ENCODE results near the gene DHX58. TPM values are rescaled to one million over a fixed set of nuclear protein-coding genes. Genes with fewer than 3 reads are reported as not detected.

Gene DHX58
- total RNA-seq, 1 donor from 2014 or later, result 24.8 TPM

DNA sequence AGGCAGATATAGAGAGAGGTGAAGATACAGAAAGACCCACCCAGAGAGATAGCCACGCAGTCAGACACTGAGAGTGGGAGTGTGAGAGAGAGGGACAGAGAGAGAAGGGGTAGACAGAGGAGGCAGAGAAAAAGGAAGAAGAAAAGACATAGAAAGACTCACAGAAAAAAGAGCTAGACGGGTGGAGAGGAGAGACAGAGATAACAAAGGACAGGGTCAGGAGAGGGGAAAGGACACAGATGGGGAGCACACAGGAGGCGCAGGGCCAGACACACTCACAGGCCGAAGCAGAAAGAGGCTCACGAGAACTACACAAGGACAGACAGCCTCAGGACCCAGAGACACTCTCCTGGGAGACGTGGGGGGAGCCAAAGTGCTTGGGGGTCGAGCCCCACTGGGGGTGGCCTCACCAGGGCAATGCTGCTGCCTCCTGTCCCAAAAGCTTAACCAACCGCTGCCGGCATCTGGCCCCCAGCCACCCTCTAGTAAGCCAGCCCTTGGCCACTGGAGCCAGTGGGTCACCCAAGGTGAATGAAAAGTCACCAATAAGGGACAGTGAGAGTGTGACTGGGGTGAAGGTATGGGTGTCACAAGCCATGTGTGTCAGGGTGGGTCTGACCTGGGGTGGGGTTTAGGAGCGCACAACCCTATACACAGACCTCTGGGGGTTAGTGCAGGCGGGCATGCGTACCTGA lies 18.0 kb downstream of the DHX58 start:
- DNase-seq (ENCODE audit: low spot score) (no peak), ATAC-seq (no peak)
- intact Hi-C loops (cut with DNase I), result no loop called here

DNA sequence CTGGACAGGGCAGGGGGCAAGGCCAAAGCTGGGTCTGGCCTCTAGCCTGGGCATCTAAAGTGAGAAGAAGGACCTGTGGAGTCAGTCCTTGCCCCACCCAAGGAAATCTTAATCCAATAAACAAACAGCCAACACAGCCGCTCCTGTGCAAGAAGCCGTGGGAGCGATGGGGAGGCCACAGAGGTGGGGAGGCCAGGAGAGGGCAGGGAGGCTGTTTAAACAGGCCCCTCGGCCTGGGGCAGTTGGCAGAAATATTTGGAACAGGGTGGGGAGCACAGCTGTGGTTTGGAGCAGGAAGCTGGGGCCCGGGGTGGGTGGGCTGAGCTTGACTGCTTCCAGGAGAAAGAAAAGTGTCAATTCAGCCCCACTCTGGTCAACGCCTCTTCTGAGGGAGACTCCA lies 19.6 kb downstream of the DHX58 start:
- no peak for ATAC-seq
- intact Hi-C loops (cut with DNase I), result no loop called here
- no peak for DNase-seq (ENCODE audit: low spot score)

- ATAC-seq (no peak), DNase-seq (ENCODE audit: low spot score) (no peak)
- intact Hi-C loops (cut with DNase I), result no loop called here
Observed at GRCh38 chr17:42090964-42091790, 21.3 kb downstream of the DHX58 start.

GRCh38 chr17:42088736-42089135 lies 23.8 kb downstream of the DHX58 start:
- ATAC-seq, result peak; percentile 12
- intact Hi-C loops (cut with DNase I), result no loop called here
- no peak for DNase-seq (ENCODE audit: low spot score)

DNA sequence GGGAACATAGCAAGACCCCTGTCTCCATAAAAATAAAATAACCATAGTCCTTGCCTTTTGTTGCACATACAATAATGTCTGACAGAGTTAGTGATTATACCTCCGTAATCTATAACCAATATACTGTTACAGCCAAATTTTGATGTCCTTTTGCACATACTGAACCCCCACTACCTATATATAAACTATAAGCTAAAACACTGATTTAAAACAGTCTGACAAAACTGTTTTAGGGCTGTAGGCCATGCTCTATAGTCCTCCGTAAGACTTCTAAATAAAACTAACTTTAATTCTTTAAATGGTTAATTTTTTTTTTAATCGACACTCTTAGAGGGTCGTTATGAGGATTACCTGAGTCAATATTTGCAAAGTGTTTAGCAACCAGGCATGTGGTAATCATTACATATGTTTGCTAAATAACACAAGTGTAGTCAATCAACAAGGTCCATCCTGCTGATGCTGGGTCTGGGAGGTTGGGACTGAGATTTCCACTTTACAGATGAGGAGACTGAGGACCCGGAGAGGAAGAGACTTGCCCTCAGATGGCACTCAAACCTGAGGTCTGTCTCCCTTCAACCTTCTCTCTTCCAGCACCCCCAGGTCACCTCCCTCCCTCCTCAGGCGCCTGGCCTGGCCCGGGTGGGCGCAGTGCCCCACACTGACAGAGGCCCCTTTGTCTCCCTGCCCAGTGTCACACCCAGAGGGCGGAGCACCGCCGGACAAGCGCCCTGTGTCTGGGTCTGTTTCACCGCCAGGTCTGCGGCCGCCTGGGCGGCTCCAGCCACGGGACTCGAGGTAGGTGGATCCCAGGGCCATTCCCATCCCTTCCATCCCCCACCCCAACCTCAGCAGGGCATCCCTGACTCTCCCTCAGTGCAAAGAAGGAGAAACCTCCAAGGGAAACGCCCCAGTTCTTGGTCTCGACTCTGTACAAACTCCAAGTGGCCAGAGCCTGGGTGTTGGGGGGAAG lies 24.5 kb downstream of the DHX58 start:
- DNase-seq (ENCODE audit: low spot score), result peak; percentile 74
- ATAC-seq, result peak; percentile 86
- intact Hi-C loops (cut with DNase I), result no loop called here

DNA sequence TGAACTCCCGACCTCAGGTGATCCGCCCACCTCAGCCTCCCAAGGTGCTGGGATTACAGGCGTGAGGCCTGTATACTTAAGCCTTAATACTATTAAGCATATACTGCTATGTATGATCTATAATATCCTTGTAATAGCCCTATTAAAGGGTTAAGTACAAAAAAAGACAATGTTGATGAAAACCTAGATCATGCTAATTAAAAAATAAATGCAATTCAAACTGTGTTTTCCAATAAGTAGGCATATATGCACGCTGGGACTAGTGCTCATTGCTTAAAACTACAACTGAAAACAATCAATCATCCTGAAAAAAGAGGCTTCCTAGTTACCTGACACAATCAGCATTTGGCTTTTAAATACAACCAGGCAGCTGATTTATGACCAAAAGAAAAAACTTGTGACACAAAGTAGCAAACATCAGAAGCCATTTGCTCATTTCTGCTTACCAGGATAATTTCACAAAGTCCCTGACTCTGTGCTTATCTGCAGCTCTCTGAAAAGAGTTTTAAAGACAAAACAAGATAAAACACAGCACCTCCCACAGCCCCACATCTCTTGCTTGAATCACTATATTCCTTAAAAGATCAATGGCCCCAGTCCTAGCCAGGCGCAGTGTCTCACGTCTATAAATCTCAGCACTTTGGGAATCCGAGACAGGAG lies 25.3 kb downstream of the DHX58 start:
- no peak for DNase-seq (ENCODE audit: low spot score)
- intact Hi-C loops (cut with DNase I), result no loop called here
- no peak for ATAC-seq

GRCh38 chr17:42081516-42082129 lies 30.9 kb downstream of the DHX58 start:
- intact Hi-C loops (cut with DNase I), result no loop called here
- ATAC-seq, result no peak
- DNase-seq (ENCODE audit: low spot score), result no peak

- DNase-seq (ENCODE audit: low spot score) (no peak), ATAC-seq (no peak)
- intact Hi-C loops (cut with DNase I), result no loop called here
Observed at GRCh38 chr17:42079541-42079940, 33.0 kb downstream of the DHX58 start.

- ATAC-seq (no peak), DNase-seq (ENCODE audit: low spot score) (no peak)
- intact Hi-C loops (cut with DNase I), result no loop called here
Observed at GRCh38 chr17:42078396-42079043, 34.0 kb downstream of the DHX58 start.

DNA sequence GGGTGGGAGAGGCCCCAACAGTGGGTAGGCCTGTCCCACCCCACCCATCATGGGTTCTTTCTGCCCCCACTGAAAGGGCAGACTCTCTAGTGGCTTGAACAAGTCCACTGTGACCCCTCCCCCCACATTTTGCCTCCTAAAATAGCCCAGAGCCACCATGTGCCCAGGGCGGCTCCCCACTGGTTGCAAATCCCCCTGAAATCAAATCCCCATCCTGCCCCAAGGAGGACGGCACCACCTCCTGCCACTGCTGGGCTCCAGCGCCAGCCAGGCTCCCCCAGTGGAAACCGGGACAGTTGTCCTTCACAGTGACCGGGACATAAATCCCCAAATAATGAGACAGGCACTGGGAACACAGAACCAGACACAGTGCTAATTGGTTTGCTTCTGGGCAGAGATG lies 34.8 kb downstream of the DHX58 start:
- intact Hi-C loops (cut with DNase I), result no loop called here
- no peak for DNase-seq (ENCODE audit: low spot score)
- no peak for ATAC-seq

DNA sequence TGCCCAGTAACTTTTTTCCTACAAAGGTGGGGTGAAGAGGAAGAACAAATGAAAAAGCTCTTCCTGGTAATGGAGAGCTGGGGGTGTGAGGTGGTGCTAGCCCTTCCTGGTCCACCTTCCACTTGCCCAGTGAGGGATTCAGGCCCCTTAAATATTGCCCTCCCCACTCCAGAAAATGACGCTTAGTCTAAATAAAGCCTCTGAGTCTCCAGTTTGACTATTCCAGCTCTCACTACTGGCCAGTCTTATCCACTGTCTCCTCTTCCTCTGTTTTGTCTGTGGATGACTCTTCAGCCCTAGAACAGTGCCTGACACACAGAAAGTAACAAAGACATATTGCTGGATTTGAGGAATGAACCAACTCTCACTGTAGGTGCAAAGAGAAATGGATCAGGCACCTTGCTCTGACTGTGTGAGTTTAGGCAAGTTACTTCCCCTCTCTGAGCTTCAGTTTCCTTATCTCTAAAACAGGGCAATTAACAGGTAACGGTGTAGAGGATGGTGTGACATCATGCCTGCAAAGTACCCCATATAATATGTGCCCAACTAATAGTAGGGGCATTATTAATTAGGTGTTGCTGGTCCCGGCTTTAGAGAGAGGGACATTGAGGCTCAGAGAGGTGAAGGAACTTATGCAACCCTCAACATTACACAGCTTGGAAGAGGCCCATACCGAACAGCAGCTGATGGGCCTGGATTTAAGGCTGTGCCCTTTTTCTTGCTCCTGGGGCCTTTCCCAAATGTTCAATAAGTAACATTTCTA lies 35.5 kb downstream of the DHX58 start:
- intact Hi-C loops (cut with DNase I), result no loop called here
- DNase-seq (ENCODE audit: low spot score), result no peak
- ATAC-seq, result no peak

GRCh38 chr17:42075789-42076188 lies 36.7 kb downstream of the DHX58 start:
- intact Hi-C loops (cut with DNase I), result no loop called here
- DNase-seq (ENCODE audit: low spot score) (no peak), ATAC-seq (no peak)

DNA sequence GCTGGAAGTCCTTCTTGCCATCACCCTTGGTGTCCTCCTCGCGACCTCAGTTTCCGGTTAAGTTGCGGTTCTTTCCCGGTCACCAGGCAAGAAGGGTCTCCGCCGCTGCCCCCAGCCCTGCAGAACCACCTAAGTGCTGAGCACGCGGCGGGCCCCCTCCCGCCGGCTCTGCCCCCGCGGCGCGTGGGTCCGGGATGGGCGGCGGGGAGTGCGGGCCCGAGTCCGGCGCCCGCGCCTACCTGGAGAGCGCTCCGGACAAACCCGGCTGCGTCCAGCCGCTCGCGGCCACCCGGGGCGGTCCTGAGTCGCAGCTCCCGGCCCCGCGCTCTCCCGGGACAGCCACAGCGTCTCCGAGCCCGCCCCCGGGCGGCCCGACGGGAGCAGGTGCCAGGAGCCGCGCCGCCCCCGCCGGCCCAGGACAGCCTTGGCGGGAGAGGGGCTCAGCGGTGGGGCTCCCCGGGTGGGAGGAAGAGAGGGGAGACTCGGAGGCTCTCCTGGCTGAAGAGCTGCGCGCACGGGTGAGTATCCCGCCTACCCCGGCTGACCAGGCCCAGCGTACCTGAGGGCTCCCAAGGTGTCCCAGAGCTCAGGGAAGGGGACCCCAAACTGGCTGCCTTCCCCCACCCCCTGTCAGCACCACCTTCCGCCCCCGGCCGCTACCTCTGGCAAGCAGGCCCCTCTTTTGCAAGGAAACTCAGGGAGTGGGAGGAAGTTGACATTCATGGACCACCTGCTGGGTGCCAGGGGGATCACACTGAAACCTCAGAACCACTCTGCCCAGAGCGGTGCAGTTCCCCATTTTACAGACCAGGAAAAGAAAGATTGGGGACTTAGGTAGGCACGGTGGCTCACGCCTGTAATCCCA lies 40.0 kb downstream of the DHX58 start:
- no peak for DNase-seq (ENCODE audit: low spot score)
- ATAC-seq, result no peak
- intact Hi-C loops (cut with DNase I), result no loop called here

GRCh38 chr17:42071810-42072209 lies 40.7 kb downstream of the DHX58 start:
- DNase-seq (ENCODE audit: low spot score) (no peak), ATAC-seq (no peak)
- intact Hi-C loops (cut with DNase I), result no loop called here

GRCh38 chr17:42068979-42069378 lies 43.5 kb downstream of the DHX58 start:
- intact Hi-C loops (cut with DNase I), result loop anchor here (5.0 kb wide), 1 partner anchor 43 kb away; the partner anchor contains the start of gene DHX58
- DNase-seq (ENCODE audit: low spot score) (no peak), ATAC-seq (no peak)

GRCh38 chr17:42067371-42068091 lies 45.0 kb downstream of the DHX58 start:
- peak; percentile 63 for ATAC-seq
- DNase-seq (ENCODE audit: low spot score), result peak; percentile 87
- intact Hi-C loops (cut with DNase I), result loop anchor here (5.0 kb wide), 1 partner anchor 45 kb away; the partner anchor contains the start of gene DHX58
